ENCODE results near the gene FN3KRP.

- TF ChIP-seq CTCF (IDR thresholded peaks at IDR 0.05; ENCODE audit: low read depth, low read length) (no peak), POLR2A (IDR thresholded peaks at IDR 0.05; ENCODE audit: extremely low read depth, insufficient read length) (no peak), MAX (IDR thresholded peaks at IDR 0.05; ENCODE audit: low read depth, low read length) (no peak), MYC (IDR thresholded peaks at IDR 0.05; ENCODE audit: low read depth, low read length) (no peak)
Observed at GRCh38 chr17:82704886-82705285, 11.6 kb upstream of the FN3KRP start.
